Stimulated activated CD4-positive, alpha-beta T cell treated with anti-CD3 and anti-CD28 coated beads, Interleukin-4, amount 100 ng/mL, for 1 hour (primary cell): Measurements from ENCODE around the gene ZEB2.

Source experiments
- DNase-seq: peaks from one replicate; pipeline ENCODE4 v3.0.0-alpha.2; 2020

The ZEB2 gene

DNA sequence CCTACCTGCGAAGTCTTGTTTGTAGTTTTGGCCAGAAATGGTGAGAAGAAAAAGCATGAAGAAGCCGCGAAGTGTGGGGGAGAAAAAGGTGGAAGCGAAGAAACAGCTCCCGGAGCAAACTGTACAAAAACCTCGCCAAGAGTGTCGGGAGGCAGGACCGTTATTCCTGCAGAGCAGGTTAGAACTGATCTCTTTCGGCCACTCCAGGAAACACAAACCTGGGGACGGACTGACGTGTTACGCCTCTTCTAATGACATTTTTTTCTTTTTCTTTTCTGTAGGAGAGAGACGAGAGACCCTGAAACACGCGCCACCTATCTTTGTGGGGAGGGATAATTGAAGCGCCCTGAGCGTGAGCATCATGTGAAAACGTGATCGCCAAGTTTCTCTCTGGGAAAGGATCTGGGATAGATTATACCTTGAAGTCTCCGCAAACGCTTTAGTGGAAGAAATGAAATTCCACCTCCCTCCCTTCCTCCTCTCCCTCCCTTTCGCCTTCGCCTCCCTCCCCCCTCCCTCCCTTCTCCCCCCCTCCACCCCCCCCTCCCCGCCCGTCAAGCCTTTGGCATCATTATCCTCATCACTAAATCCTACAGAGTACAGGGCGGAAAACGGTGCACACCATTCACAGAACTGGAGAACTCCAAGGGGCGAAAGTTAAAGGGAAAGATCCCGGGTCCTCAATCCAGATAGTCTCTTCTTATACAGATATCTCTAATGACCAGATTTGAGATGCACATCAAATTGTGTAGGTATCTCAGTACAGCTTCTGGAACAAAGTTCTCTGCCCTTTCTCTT is at the start of gene ZEB2:
ZEB2 (minus strand) TSS at position 186 of the 798 bp plus-strand sequence. CDS start 2,769 bp downstream, outside the sequence.
- DNase-seq, result no peak

DNA sequence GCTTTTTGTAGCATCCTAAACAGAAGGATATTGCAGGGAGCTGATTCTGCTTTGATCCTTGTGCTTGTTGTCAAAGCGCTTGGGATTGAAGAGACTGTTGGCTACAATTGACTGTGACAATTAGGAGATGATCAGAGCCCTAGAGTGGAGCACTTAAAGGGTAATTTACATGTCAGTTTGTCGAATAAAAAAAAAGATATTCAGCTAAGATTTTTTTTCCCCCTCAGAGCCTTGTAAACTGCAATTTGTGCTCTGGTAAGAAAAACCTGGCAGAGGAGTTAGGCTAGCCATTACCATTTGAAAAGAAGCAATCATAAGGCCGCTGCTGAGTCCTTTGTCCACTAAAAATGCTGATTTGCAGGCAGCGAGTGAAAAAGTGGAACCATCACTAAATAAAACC is 47.8 kb upstream of the ZEB2 start:
- no peak for DNase-seq

- DNase-seq, result no peak
Observed at GRCh38 chr2:144566448-144566847, 46.5 kb upstream of the ZEB2 start.

DNA sequence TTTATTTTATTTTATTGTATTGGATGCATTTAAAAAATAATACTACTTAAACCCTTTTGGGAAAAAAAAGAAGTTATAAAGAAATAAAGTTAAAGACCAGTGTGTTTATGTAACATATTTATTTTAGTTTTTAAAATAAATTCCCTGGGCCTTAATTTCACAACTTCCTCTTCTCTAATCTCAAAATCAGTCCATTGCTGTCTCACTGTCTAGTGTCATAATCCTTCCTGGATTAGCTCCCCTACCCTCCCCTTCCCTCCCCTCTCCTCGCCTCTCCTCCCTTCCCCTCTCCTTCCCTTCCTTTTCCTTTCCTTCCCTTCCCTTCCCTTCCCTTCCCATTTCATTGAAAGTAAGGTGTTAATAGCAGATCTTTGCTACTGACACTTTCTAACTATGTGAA is 40.3 kb upstream of the ZEB2 start:
- DNase-seq, result no peak

DNA sequence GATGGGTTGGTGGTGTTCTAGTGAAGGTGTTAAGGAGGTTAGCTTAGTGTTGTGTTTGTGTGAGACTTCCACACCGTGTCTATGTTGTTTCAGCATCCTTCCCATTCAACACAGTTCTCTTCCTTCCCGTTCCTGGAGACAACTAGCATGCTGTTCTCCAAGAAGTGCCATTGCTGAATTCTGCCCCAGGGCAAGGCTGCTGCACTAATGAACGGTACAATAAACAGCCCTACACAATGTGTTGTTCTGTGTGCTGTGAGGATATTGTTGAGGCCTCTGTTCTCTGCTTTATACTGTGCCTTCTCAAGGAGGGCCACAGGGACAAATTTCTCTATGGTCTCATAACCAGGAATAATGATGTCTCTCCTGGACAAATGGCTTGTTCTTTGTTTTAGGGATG is 39.8 kb upstream of the ZEB2 start:
- DNase-seq, result no peak

- no peak for DNase-seq
Observed at GRCh38 chr2:144559242-144559641, 39.3 kb upstream of the ZEB2 start.

DNA sequence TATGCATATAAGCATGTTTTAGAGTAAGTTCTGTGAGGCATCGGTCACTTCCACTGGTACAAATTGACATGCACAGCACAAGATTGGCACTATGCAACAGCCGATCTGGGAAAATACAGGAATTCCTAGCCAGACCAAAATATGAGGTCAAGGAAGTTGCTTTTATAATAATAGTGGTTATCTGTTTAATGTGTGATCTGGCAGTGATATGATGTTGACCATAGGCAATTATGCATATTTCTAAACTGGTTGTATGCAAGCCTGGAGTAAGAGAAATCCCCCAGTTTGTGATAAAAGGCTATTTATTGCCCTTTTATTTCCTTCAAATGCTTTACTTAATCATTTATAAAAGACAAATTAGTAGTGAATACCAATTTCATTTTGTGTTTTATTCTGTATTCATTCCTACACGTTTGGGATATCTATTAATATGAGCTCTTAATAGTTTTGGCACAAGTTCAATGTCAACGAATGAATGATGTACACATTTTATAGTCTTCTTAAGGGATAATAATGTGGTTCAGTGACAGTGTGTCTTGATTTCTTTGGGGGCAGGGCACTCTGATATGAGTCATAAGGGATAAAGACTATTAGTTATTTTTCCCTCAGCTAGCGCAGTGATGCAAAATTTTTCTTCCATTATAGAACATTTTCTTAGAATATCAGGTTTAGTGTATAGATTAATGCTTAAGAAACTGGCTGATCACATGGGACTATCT is 34.7 kb upstream of the ZEB2 start:
- no peak for DNase-seq

GRCh38 chr2:144553379-144553778 is 33.5 kb upstream of the ZEB2 start:
- DNase-seq, result no peak

- DNase-seq, result no peak
Observed at GRCh38 chr2:144552821-144553220, 32.9 kb upstream of the ZEB2 start.

GRCh38 chr2:144550911-144551310 is 31.0 kb upstream of the ZEB2 start:
- no peak for DNase-seq

DNA sequence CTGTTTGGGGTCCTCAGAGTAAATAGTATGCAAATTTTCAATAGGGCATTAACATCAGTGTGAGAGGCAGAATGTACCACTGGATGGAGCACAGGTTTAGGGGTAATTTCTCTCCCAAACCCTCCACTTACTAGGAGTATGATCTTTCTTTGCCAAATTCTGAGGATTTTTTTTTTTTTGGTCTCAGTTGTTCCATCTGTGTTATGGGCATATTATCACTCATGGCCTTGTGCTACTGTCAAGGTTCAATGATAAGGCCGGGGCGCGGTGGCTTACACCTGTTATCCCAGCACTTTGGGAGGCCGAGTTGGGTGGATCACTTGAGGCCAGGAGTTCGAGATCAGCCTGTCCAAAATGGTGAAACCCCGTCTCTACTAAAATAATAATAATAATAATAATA is 30.2 kb upstream of the ZEB2 start:
- no peak for DNase-seq

DNA sequence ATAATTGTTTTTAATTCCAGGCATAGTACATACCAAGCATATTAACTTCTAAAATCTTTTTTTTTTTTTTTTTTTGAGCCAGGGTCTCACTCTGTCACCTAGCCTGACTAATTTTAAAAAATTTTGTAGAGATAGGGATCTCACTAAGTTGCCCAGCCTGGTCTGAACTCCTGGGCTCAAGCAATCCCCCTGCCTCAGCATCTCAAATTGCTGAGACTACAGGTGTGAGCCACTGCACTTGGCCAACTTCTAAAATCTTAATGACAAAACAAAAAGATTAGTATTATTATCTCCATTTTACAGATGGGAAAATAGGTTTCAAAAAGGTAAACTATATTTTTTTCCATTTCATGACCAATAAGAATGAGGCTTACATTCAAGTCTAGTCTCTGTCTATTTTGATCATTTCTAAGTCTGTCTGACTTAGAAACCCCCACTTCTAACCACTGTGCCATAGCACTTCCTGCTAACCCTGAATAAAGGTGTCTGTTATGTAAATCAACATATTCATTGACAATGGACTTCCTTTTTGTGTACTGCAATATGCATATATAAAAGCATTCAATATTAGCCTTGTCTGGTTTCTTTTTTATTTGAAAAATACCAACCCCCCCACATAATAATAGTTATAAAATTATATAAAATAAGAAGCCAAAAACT is 28.7 kb upstream of the ZEB2 start:
- no peak for DNase-seq

GRCh38 chr2:144548088-144548487 is 28.2 kb upstream of the ZEB2 start:
- DNase-seq, result no peak

DNA sequence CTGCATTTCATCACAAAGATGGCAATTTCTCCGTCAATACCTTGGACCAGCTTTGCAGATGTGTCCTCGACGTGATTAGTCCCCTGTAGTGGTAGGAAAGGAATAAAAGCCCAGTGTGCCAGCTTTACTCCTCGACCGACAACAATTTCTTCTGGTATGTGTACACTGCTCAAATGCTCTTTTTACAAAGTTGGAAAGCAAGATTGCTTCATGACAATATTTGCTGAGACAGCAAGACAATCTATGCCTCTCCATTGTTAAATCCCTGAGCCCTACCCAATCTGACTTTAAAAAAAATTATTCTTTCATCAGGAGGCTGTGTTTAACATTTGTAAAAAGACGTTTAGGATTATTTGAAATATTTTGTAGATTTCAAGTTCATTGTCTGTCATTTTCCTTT is 27.6 kb upstream of the ZEB2 start:
- no peak for DNase-seq

GRCh38 chr2:144546933-144547332 is 27.0 kb upstream of the ZEB2 start:
- DNase-seq, result no peak

DNA sequence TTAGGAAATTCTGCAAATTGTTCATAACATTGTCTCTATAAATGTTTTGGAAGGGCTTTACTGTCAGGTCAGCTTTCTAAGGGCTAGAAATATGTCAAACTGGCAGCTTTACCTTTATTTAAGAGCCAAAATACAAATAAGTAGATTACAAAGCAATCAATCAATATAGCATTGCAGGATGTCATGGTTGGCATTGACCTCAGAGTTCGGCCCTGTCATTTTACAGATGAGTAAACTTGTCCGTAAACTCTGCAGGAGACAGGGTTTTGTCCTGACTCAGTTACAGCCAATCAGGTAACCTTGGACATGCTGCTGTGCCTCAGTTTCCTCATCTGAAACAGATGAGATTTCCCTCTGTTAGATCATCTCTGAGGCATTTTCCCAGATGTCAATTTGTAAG is 25.9 kb upstream of the ZEB2 start:
- no peak for DNase-seq

DNA sequence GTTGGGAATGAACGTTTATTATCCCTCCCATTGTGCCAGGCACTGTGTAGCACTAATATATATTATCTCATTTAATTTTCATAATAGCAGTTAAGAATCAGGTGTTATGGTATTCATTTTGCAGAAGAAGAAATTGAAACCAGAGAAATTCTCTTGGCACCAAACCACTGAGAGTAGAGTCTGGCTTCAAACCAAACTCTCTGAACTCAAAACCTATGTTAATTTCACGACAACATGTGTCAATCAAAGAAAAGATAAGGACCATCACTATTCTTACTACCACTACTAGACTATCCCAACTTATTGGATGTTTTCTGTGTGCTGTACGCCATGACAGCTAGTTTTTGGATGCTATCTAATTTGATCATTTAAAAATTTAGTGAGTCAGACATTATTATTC is 24.1 kb upstream of the ZEB2 start:
- no peak for DNase-seq

GRCh38 chr2:144541396-144541795 is 21.5 kb upstream of the ZEB2 start:
- no peak for DNase-seq

- DNase-seq, result no peak
Observed at GRCh38 chr2:144539289-144539782, 19.4 kb upstream of the ZEB2 start.

DNA sequence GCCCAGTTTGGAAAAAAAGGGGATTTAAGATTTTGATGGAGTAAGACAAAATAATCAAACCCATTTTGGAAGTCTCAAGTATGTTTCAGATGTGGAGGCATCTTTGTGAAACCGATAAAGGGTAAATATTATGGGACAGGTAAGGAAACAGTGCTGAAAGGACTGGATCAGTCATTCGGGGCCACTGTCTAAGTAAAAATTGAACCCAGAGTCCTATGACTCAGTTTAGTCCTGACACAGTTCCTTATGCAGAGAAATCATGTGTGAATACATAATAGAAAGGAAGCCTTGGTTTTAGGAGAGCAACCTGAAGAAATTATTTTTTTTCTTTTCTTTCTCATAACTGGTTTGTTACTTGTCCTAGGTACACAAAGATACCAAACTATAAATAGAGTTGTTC is 15.4 kb upstream of the ZEB2 start:
- no peak for DNase-seq

DNA sequence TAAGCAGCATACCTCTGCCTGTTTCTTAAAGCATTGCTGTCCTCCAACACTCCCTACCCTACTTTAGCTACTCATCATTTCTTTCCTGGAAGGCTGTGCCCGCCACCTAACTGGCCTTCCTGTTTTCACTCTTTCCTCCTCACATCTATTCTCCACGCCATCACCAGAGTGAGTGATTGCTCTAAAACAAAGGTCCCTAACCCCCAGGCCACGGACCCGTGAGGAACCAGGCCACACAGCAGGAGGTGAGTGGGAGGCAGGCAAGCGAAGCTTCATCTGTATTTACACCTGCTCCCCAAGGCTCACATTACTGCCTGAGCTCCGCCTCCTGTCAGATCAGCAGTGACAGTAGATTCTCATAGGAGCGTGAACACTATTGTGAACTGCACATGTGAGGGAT is 13.3 kb upstream of the ZEB2 start:
- no peak for DNase-seq

DNA sequence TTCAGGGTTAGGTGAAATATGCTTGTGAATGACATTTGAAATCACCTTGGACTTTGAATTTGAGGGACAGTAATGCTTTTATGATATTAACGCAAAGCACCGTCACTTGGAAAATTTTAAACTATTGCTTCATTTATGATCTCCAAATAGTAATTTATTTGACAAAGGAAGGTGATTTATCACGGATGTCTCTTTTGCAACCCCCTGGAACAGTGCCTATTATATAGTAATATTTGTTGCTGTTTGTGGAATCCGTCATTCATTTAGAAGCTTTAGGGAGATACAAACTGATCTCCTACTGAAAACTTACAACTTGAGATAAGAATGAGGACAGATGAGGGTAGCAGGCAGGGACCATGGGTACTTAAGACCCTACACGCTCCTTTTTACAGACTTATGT is 10.7 kb upstream of the ZEB2 start:
- no peak for DNase-seq

DNA sequence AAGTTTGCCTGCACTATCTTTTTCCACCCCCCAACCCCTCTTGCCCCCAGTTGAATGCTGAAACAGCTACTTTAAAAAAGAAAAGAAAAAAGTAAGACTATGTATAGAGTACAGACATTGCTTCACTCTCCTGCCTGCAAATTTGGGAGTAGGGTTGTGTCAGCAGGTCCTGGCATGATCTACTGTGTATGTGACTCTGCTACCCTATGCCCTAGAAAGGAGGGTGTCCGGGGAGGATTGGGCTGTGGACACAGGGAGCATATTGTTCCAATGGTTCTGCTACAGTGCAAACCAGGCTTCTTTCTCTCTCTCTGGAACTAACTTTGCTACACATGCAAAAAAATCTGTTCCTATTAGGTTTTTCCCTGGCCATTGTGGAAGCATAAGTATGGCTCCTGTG is 9.9 kb upstream of the ZEB2 start:
- no peak for DNase-seq

GRCh38 chr2:144528108-144528507 is 8.2 kb upstream of the ZEB2 start:
- DNase-seq, result no peak
